Activated naive CD8-positive, alpha-beta T cell (primary cell): ENCODE results near the gene FBXO2.
"Not testable (repeated sequence)": the region's sequence is repeated elsewhere in the genome, so short reads cannot be mapped to it uniquely, and the experiment has no call there.

Experiments used
- H3K27ac Mint-ChIP-seq: one replicate; pipeline ENCODE4 v1.8.0; 2021; ENCODE audit warnings: mixed read lengths
- H3K27me3 Mint-ChIP-seq: one replicate; pipeline ENCODE4 v1.8.0; 2021; ENCODE audit warnings: mixed read lengths
- H3K36me3 Mint-ChIP-seq: one replicate; pipeline ENCODE4 v1.8.0; 2021; ENCODE audit warnings: mixed read lengths
- H3K4me1 Mint-ChIP-seq: one replicate; pipeline ENCODE4 v1.8.0; 2021; ENCODE audit warnings: low read depth, mixed read lengths
- H3K4me3 Mint-ChIP-seq: one replicate; pipeline ENCODE4 v1.8.0; 2021; ENCODE audit warnings: mild to moderate bottlenecking, mixed read lengths
- H3K9me3 Mint-ChIP-seq: one replicate; pipeline ENCODE4 v1.8.0; 2021; ENCODE audit warnings: low read depth, mixed read lengths

The FBXO2 gene

DNA sequence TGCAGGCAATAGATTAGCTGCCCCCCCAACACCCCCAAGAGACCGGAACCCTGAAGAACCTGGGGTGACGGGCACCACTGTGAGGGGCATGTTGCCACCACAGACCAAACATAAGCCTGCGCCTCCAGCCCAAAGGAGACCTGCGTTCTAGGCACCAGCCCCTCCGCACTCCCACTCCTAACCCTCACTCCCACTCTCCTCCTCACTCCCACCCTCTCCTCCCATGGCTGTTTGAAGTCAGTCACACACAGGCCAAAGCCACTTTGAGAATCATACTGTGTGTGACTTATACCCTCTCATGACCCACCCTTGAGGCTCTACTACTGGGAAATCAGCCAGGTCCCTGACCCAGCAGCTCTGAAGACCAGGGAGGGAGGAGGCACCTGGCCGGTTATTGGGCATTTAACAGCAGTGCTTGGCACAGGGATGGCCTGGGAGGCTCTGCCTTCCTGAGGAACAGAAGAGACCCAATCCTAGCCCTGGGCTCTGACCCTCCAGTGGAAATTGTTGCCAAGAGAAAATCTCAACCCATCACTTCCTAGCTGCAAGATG, 43.5 kb downstream of the FBXO2 start:
- Mint-ChIP-seq H3K27me3 (no peaks in the 10 kb centered on the region), H3K36me3 (no peaks in the 10 kb centered on the region), H3K4me3 (no peak overlapping the region), H3K9me3 (no peaks in the 10 kb centered on the region), H3K4me1 (no peaks in the 10 kb centered on the region), H3K27ac (no peak overlapping the region)

- not testable (repeated sequence) for H3K4me3 Mint-ChIP-seq, H3K4me1 Mint-ChIP-seq, H3K36me3 Mint-ChIP-seq, H3K27ac Mint-ChIP-seq, H3K9me3 Mint-ChIP-seq, H3K27me3 Mint-ChIP-seq
Observed at GRCh38 chr1:11609378-11609777, 44.9 kb downstream of the FBXO2 start.

DNA sequence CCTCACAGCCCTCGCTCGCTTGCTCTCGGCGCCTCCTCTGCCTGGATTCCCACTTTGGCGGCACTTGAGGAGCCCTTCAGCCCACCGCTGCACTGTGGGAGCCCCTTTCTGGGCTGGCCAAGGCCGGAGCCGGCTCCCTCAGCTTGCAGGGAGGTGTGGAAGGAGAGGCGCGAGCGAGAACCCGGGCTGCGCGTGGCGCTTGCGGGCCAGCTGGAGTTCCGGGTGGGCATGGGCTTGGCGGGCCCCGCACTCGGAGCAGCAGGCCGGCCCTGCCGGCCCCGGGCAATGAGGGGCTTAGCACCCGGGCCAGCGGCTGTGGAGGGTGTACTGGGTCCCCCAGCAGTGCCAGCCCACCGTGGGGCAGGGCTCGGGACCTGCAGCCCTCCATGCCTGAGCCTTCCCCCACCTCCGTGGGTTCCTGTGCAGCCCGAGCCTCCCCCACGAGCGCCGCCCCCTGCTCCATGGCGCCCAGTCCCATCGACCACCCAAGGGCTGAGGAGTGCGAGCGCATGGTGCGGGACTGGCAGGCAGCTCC, 45.6 kb downstream of the FBXO2 start:
- not testable (repeated sequence) for H3K27ac Mint-ChIP-seq, H3K36me3 Mint-ChIP-seq, H3K4me3 Mint-ChIP-seq, H3K27me3 Mint-ChIP-seq, H3K9me3 Mint-ChIP-seq, H3K4me1 Mint-ChIP-seq

DNA sequence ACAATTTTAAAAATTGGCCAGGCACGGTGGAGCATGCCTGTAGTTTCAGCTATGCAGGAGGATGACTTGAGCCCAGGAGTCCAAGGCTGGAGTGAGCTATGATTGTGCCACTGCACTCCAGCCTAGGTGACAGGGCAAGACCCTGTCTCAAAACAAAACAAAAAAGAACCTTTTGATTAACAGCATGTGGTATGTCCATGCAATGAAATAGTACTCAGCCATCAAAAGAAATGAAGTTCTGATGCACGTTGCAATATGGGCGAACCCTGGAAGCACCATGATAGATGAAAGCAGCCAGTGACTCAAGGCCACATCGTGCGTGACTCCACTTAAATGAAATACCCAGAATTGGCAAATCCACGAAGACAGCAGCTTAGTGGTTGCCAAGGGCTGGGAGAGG, 47.5 kb downstream of the FBXO2 start:
- H3K4me1 Mint-ChIP-seq: no peaks in the 10 kb centered on the region
- no peak overlapping the region for H3K4me3 Mint-ChIP-seq
- no peaks in the 10 kb centered on the region for H3K36me3 Mint-ChIP-seq
- no peak overlapping the region for H3K27ac Mint-ChIP-seq
- H3K9me3 Mint-ChIP-seq: no peaks in the 10 kb centered on the region
- H3K27me3 Mint-ChIP-seq: peaks cover 2% of the 10 kb centered on the region

- no peaks in the 10 kb centered on the region for H3K36me3 Mint-ChIP-seq
- H3K27ac Mint-ChIP-seq: no peak overlapping the region
- no peaks in the 10 kb centered on the region for H3K9me3 Mint-ChIP-seq
- peaks cover 2% of the 10 kb centered on the region for H3K27me3 Mint-ChIP-seq
- no peak overlapping the region for H3K4me3 Mint-ChIP-seq
- no peaks in the 10 kb centered on the region for H3K4me1 Mint-ChIP-seq
Observed at GRCh38 chr1:11602981-11603380, 51.2 kb downstream of the FBXO2 start.

DNA sequence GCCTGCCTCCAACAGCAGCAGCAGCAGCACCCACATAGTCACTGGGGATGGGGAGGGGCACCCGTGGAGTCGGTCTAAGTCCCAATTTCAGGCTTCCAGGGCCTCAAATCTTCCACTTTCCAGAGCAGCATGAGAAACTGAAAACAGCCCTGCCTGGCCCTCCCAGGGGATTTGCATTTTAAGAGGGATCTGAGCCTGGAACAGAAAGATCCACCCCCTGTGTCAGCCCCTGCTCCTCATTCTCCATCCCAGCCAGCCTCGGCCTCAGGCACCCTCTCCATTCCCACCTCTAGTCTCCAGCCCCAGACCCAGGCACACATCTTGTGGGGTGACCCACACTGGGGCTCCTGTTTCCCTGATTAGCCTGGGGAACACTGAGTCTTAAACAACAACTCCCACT, 51.8 kb downstream of the FBXO2 start:
- peaks cover 2% of the 10 kb centered on the region for H3K27me3 Mint-ChIP-seq
- no peaks in the 10 kb centered on the region for H3K4me1 Mint-ChIP-seq
- H3K9me3 Mint-ChIP-seq: no peaks in the 10 kb centered on the region
- H3K36me3 Mint-ChIP-seq: no peaks in the 10 kb centered on the region
- H3K27ac Mint-ChIP-seq: no peak overlapping the region
- no peak overlapping the region for H3K4me3 Mint-ChIP-seq

DNA sequence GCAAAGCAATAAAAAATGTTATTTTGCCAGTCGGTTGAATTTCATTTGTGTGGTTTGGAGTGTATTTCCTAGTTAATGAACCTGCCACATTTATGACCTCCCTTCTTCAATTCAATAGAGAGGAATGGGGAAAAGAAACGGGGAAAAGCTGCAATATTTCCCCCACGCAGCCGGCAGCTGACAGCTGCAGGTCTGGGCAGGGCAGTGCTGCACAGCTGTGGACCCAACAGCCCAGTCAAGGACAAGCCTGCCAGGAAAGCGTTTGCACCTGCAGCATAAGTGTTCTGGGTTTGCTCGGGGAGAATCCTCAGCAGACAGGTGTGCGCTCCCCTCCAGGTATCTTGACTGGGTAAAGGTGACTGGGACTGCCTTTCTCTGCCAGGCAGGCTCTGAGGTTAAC, 53.4 kb downstream of the FBXO2 start:
- Mint-ChIP-seq H3K36me3 (no peaks in the 10 kb centered on the region), H3K4me3 (no peak overlapping the region), H3K4me1 (no peaks in the 10 kb centered on the region), H3K9me3 (no peaks in the 10 kb centered on the region), H3K27me3 (peaks cover 9% of the 10 kb centered on the region), H3K27ac (no peak overlapping the region)

GRCh38 chr1:11599891-11600576, 54.2 kb downstream of the FBXO2 start:
- no peaks in the 10 kb centered on the region for H3K9me3 Mint-ChIP-seq
- H3K4me3 Mint-ChIP-seq: no peak overlapping the region
- no peaks in the 10 kb centered on the region for H3K4me1 Mint-ChIP-seq
- no peaks in the 10 kb centered on the region for H3K36me3 Mint-ChIP-seq
- no peak overlapping the region for H3K27ac Mint-ChIP-seq
- H3K27me3 Mint-ChIP-seq: peaks cover 9% of the 10 kb centered on the region

- Mint-ChIP-seq H3K4me3 (no peak overlapping the region), H3K27ac (no peak overlapping the region), H3K4me1 (no peaks in the 10 kb centered on the region), H3K36me3 (no peaks in the 10 kb centered on the region), H3K9me3 (no peaks in the 10 kb centered on the region), H3K27me3 (peaks cover 14% of the 10 kb centered on the region)
Observed at GRCh38 chr1:11598461-11598860, 55.8 kb downstream of the FBXO2 start.
